GM18526 (cell line): ENCODE results near the gene DICER1.

Source experiments
- POLR2A ChIP-seq: IDR thresholded peaks from 3 replicates; pipeline ENCODE4 v1.6.1; 2011; ENCODE audit not compliant: insufficient read length; ENCODE audit errors: extremely low read depth

Gene DICER1

GRCh38 chr14:95140060-95140858 lies 17.1 kb downstream of the DICER1 start:
- TF ChIP-seq POLR2A, result no peak

GRCh38 chr14:95138876-95139275 lies 18.5 kb downstream of the DICER1 start:
- no peak for TF ChIP-seq POLR2A

- no peak for TF ChIP-seq POLR2A
Measured at GRCh38 chr14:95137804-95138167, 19.5 kb downstream of the DICER1 start.

- no peak for TF ChIP-seq POLR2A
Measured at GRCh38 chr14:95137164-95137803, 20.0 kb downstream of the DICER1 start.

- TF ChIP-seq POLR2A, result no peak
Measured at GRCh38 chr14:95136631-95137030, 20.7 kb downstream of the DICER1 start.

GRCh38 chr14:95134304-95134933 lies 22.9 kb downstream of the DICER1 start:
- TF ChIP-seq POLR2A, result no peak

GRCh38 chr14:95133282-95133681 lies 24.0 kb downstream of the DICER1 start:
- no peak for TF ChIP-seq POLR2A

GRCh38 chr14:95132760-95133159 lies 24.6 kb downstream of the DICER1 start:
- TF ChIP-seq POLR2A, result no peak

- TF ChIP-seq POLR2A, result no peak
Measured at GRCh38 chr14:95130549-95130948, 26.8 kb downstream of the DICER1 start.

GRCh38 chr14:95128140-95128539 lies 29.2 kb downstream of the DICER1 start:
- TF ChIP-seq POLR2A, result no peak

GRCh38 chr14:95127531-95127911 lies 29.8 kb downstream of the DICER1 start:
- no peak for TF ChIP-seq POLR2A

- TF ChIP-seq POLR2A, result no peak
Measured at GRCh38 chr14:95126906-95127530, 30.3 kb downstream of the DICER1 start.

GRCh38 chr14:95125915-95126314 lies 31.4 kb downstream of the DICER1 start:
- no peak for TF ChIP-seq POLR2A

- TF ChIP-seq POLR2A, result no peak
Measured at GRCh38 chr14:95125221-95125620, 32.1 kb downstream of the DICER1 start.

- TF ChIP-seq POLR2A, result no peak
Measured at GRCh38 chr14:95123891-95124579, 33.3 kb downstream of the DICER1 start.
